Liver (tissue), 3 donors: ENCODE measurements around the gene YTHDF1.

Source experiments
- CTCF ChIP-seq: fragments of 150-350 bp; IDR thresholded peaks from 2 replicates; pipeline ENCODE4 v1.5.1; 2017; ENCODE audit warnings: improper control_type of control experiment, low read depth, low read length; ENCODE audit not compliant: missing input control
- EGR1 ChIP-seq, 2 donors: IDR thresholded peaks; 2 replicates each; pipeline ENCODE4 v1.6.1; 2016 to 2018; ENCODE audit warnings: antibody characterized with exemption in 2 of 2, low read depth in 2 of 2
- FOXA1 ChIP-seq: IDR thresholded peaks from 2 replicates; pipeline ENCODE4 v1.6.1; 2016; ENCODE audit warnings: antibody characterized with exemption
- GABPA ChIP-seq, 2 donors: IDR thresholded peaks in 1 of 2; conservative IDR thresholded peaks in 1 of 2; 2 replicates each; pipeline ENCODE4 v1.6.1; 2016; ENCODE audit warnings: antibody characterized with exemption in 2 of 2, mild to moderate bottlenecking in 1 of 2, moderate library complexity in 1 of 2
- JUND ChIP-seq, 2 donors: IDR thresholded peaks; 2 replicates each; pipeline ENCODE4 v1.6.1; 2016; ENCODE audit warnings: antibody characterized with exemption in 2 of 2
- MAX ChIP-seq: IDR thresholded peaks from 2 replicates; pipeline ENCODE4 v1.6.1; 2016; ENCODE audit warnings: antibody characterized with exemption
- RAD21 ChIP-seq, 2 donors: IDR thresholded peaks; 2 replicates each; pipeline ENCODE4 v1.6.1; 2016; ENCODE audit warnings: antibody characterized with exemption in 2 of 2, mild to moderate bottlenecking in 2 of 2
- REST ChIP-seq: IDR thresholded peaks from 2 replicates; pipeline ENCODE4 v1.6.1; 2016; ENCODE audit warnings: antibody characterized with exemption, mild to moderate bottlenecking
- SP1 ChIP-seq: IDR thresholded peaks from 2 replicates; pipeline ENCODE4 v1.6.1; 2018; ENCODE audit warnings: antibody characterized with exemption, mild to moderate bottlenecking
- TAF1 ChIP-seq: conservative IDR thresholded peaks from 2 replicates; pipeline ENCODE4 v1.6.1; 2016; ENCODE audit warnings: antibody characterized with exemption, mild to moderate bottlenecking
- YY1 ChIP-seq: IDR thresholded peaks from 2 replicates; pipeline ENCODE4 v1.6.1; 2016; ENCODE audit warnings: antibody characterized with exemption, mild to moderate bottlenecking
- TF ChIP-seq, protein P1 (sequence below): IDR thresholded peaks from 2 replicates; pipeline ENCODE4 v1.6.1; 2016; ENCODE audit warnings: antibody characterized with exemption
- TF ChIP-seq, protein P2 (sequence below): IDR thresholded peaks from 2 replicates; pipeline ENCODE4 v1.6.1; 2016; ENCODE audit warnings: antibody characterized with exemption
- donor health status: healthy.
- donor health status: healthy.

DNA sequence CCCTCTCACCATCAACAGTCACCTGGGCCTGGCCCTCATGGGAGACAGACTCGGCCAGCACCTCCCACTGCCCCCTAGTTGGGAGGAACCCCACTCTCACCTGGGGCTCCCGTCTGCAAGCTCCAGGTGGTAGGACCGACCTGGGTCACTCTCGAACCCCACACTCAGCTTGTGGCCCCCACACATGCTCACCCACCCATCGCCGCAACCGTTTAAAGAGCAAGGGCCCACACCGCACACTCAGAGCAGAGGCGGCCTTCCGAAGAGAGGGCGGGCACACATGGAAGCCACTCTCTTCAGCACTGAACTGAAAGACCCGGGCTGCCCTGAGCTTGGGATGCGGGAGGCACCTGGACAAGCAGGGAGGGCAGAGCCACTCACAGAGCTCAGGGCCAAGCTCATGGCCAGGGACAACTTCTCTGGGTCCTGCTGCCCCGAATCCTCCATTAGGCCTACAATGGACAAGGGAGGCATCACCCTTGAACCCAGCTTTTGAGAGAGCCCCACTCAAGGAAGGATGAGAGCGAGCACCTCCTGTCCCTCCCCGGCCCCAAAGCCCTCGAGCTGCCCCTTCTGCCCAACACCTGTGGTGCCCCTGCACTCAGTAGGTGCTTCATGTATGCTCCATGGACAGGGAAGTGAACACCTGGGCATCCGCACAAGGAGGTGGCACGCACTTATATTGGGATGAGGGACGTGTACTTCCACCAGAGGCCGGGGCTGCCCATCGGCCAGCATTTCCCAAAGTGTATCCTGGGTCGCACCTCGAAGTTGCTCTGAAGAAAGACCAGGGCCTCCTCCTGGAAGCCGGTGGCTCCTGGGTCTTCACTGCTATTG lies 50.4 kb downstream of the YTHDF1 start:
- TF ChIP-seq CTCF, result no peak
- TF ChIP-seq RAD21 (IDR thresholded peaks at IDR 0.05), result no peak
- no peak for TF ChIP-seq YY1
- TF ChIP-seq, protein P1, sequence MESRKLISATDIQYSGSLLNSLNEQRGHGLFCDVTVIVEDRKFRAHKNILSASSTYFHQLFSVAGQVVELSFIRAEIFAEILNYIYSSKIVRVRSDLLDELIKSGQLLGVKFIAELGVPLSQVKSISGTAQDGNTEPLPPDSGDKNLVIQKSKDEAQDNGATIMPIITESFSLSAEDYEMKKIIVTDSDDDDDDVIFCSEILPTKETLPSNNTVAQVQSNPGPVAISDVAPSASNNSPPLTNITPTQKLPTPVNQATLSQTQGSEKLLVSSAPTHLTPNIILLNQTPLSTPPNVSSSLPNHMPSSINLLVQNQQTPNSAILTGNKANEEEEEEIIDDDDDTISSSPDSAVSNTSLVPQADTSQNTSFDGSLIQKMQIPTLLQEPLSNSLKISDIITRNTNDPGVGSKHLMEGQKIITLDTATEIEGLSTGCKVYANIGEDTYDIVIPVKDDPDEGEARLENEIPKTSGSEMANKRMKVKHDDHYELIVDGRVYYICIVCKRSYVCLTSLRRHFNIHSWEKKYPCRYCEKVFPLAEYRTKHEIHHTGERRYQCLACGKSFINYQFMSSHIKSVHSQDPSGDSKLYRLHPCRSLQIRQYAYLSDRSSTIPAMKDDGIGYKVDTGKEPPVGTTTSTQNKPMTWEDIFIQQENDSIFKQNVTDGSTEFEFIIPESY, result no peak
- TF ChIP-seq FOXA1, result no peak
- no peak for TF ChIP-seq TAF1
- no peak for TF ChIP-seq MAX
- TF ChIP-seq GABPA (IDR thresholded peaks at IDR 0.05 in 1 of 2, conservative IDR thresholded peaks at IDR 0.05 in 1 of 2), result no peak
- TF ChIP-seq REST, result no peak
- no peak for TF ChIP-seq EGR1 (IDR thresholded peaks at IDR 0.05; ENCODE audit: low read depth in 2 of 2)
- no peak for TF ChIP-seq JUND (IDR thresholded peaks at IDR 0.05)
- TF ChIP-seq, protein P2, sequence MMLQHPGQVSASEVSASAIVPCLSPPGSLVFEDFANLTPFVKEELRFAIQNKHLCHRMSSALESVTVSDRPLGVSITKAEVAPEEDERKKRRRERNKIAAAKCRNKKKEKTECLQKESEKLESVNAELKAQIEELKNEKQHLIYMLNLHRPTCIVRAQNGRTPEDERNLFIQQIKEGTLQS, result no peak
- TF ChIP-seq SP1, result no peak
